Measurements from ENCODE around the gene GLOD4.

GRCh38 chr17:799261-799660, 17.2 kb upstream of the GLOD4 start:
- TF ChIP-seq POLR2A (IDR thresholded peaks at IDR 0.05) (no peak), CTCF (IDR thresholded peaks at IDR 0.05) (no peak), EP300 (IDR thresholded peaks at IDR 0.05) (no peak), POLR2AphosphoS5 (IDR thresholded peaks at IDR 0.05) (no peak)

All from sigmoid colon (tissue), 4 donors.